IPS DF 4.7 (cell line): ENCODE results near the gene HOXA3.

Experiments
- DNase-seq: peaks from one replicate; pipeline ENCODE4 v3.0.0-alpha.2; 2013; ENCODE audit warnings: low spot score; ENCODE audit errors: extremely low read depth

HOXA3 gene

DNA sequence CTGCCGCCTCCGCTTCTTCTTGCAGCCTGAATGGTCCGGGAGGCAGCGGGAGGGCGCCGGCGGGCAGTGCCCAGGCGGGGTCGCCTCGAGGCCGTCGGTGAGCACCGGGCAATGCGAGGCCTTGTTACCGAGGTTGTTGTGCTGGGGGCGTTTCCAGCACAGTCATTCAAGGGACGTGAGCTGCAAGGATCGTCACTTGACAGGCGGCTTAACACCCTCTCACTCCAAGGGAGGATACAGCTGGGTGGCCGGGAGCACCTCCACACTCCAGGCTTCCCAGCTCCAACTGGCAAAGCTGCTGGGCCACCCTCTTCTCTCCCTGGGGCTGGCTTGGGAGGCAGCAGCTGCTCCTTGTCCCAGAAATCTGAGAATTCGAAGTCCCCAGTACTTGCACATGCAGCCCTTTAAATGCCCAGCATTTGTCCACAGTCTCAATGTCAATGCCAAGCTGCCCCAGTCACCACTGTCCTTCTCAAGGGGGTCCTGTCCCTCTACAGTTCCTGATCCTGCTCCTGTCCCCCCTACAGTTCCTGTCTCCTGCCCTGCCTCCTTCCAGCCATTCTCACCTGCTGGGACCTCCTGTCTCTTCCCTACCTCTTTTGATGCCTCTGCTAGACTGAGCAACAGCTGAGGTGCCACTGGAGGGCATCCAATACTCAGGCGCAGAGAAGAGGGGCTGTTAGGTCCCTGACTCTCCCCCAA is 37.1 kb upstream of the HOXA3 start:
- no peak for DNase-seq

- no peak for DNase-seq
Measured at GRCh38 chr7:27188386-27189294, 36.3 kb upstream of the HOXA3 start.

- no peak for DNase-seq
Measured at GRCh38 chr7:27187475-27188385, 35.3 kb upstream of the HOXA3 start.

DNA sequence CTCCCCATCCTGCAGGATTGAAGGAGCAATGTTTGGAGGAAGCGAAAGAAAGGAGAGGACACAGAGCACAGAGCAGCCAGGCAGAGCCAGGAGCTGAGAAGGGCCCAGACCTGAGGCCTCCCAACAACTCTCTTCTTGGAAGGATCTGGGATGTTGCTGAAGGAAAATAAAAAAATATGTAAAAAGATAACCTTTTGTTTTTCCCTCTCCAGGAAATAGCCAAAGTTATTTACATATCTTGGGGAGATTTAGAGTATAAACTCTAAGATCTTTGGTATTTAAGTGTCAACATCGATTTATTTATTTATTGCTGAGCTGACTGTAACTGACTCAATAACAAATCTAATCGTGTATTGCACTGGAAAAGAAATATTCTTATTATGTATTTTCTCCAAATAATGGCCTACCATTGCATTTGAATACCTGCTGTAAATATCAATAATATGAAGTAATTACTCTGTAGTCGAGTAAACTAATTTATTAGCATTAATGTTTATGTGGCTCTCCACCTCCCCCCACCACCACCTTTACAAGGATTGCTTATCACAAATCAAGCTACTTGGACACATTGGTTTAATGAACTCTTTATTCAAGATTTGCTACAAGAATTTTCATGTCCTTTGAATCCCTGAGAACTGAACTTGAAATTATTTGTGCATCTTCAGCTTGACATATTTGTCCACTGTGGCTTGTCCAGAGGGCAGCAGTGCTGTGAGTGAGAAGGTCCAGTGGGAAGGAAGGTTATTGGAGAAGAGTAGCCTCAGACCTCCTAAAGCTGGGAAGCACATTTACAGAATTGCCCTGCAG is 34.5 kb upstream of the HOXA3 start:
- no peak for DNase-seq

GRCh38 chr7:27185854-27186667 is 33.7 kb upstream of the HOXA3 start:
- DNase-seq = no peak

- no peak for DNase-seq
Measured at GRCh38 chr7:27185013-27185853, 32.9 kb upstream of the HOXA3 start, which contains the start of gene HOXA11. TSS of gene HOXA11 (minus strand) at chr7:27185232. CDS start at chr7:27185144, 88 bp downstream.

GRCh38 chr7:27184337-27185012 is 32.1 kb upstream of the HOXA3 start:
- DNase-seq = no peak

GRCh38 chr7:27183682-27184336 is 31.4 kb upstream of the HOXA3 start:
- no peak for DNase-seq

GRCh38 chr7:27182861-27183681 is 30.7 kb upstream of the HOXA3 start:
- DNase-seq = no peak

GRCh38 chr7:27182285-27182841 is 30.0 kb upstream of the HOXA3 start:
- no peak for DNase-seq

- no peak for DNase-seq
Measured at GRCh38 chr7:27181795-27182275, 29.5 kb upstream of the HOXA3 start.

DNA sequence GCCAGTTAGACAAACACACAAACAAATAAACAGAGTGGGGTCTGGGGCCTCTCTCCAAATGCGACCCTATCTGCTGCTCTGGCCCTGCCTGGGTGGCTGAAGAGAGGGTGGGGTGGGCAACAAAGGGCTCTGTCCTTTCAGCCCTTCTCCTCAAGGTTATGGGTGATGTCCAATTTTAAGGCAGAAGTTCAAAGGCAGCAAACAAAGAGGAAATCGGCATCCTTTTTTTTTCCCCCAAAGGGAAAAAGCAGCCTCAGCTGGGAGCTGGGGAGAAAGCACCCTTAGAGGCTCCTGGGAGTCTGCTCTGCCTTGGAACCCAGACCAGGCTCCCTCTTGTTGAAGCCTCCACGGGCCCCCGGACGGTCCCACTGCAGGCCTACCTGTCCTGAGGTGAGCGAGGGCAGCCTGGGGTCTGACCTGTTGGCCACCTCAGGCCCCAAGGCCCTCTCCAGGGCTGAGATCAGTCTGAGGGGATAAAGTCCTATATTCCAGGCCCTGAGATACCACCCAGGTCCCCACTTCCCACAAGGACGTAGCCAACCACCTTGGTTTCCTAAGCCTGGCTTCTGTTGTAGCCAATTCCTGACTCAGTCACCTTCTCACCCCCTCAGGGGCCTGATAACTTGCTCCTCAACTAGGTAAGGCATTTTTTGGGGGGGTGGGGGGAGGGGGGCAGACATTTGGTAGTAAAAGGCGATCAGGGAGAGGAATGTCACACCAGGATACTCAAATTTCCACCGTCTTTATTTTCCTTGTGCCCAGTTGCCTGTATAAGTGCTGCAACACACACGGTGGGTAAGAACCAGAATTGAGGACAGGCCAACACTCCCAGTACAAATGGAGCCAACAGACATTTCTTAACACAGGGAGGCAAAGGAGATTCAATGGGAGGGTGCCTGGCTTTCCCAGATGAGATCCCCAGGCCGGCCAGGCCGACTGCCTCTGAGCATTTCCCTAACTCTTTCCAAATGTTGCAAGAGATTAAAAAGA is 28.3 kb upstream of the HOXA3 start:
- DNase-seq = no peak

- DNase-seq = no peak
Measured at GRCh38 chr7:27179503-27180430, 27.4 kb upstream of the HOXA3 start.

GRCh38 chr7:27179030-27179429 is 26.6 kb upstream of the HOXA3 start:
- no peak for DNase-seq
